Measurements from ENCODE around the gene OPN5.
"Not testable (repeated sequence)": the region's sequence is repeated elsewhere in the genome, so short reads cannot be mapped to it uniquely, and the experiment has no call there.

Gene OPN5

DNA sequence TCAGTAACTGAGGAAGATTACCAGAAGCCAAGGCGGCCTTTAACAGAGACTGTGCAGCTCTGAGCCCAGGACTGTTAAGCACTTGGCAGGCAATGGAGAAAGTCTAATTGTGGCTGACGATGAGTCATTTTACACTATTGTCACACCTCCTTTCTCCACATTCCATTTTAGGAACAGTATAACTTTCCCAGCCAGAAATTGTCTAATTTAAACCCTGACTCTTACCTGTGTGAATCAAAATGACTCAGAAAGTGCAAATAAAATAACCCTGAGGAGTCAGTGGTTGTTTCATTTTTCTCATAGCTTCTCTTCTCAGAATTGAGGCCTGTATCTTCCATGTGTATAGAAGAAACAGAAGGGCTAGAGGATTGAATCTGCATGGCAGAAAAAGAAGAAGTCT is 40.0 kb upstream of the OPN5 start:
- Histone ChIP-seq H3F3A (ENCODE audit: insufficient read depth, low read length) (no peaks in the 10 kb centered on the region), H3K27ac (ENCODE audit: low read length) (no peak overlapping the region), H3K4me3 (ENCODE audit: low read length) (no peak overlapping the region), H3K4me2 (ENCODE audit: low read depth, low read length) (no peak overlapping the region), H3K36me3 (replicated peaks; ENCODE audit: insufficient read depth, low read length) (no peaks in the 10 kb centered on the region), H3K9me2 (replicated peaks; ENCODE audit: insufficient read depth, low read length) (no peaks in the 10 kb centered on the region), H2AFZ (ENCODE audit: low read length) (no peak overlapping the region), H4K20me1 (ENCODE audit: insufficient read depth, low read length) (no peaks in the 10 kb centered on the region), H3K9ac (ENCODE audit: low read length) (no peak overlapping the region), H3K4me1 (ENCODE audit: low read length) (no peaks in the 10 kb centered on the region), H3K9me3 (replicated peaks; ENCODE audit: insufficient read depth, low read length) (no peaks in the 10 kb centered on the region), H3K27me3 (replicated peaks; ENCODE audit: insufficient read depth, low read length) (no peaks in the 10 kb centered on the region), H3K79me2 (ENCODE audit: low read length) (no peaks in the 10 kb centered on the region)
- TF ChIP-seq EZH2phosphoT487 (IDR thresholded peaks at IDR 0.05; ENCODE audit: low read length) (no peak), EZH2 (optimal IDR thresholded peaks at IDR 0.05; ENCODE audit: low read depth, low read length) (no peak)
- TF ChIP-seq, protein P1, sequence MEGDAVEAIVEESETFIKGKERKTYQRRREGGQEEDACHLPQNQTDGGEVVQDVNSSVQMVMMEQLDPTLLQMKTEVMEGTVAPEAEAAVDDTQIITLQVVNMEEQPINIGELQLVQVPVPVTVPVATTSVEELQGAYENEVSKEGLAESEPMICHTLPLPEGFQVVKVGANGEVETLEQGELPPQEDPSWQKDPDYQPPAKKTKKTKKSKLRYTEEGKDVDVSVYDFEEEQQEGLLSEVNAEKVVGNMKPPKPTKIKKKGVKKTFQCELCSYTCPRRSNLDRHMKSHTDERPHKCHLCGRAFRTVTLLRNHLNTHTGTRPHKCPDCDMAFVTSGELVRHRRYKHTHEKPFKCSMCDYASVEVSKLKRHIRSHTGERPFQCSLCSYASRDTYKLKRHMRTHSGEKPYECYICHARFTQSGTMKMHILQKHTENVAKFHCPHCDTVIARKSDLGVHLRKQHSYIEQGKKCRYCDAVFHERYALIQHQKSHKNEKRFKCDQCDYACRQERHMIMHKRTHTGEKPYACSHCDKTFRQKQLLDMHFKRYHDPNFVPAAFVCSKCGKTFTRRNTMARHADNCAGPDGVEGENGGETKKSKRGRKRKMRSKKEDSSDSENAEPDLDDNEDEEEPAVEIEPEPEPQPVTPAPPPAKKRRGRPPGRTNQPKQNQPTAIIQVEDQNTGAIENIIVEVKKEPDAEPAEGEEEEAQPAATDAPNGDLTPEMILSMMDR (IDR thresholded peaks at IDR 0.05; ENCODE audit: low read length): no peak
- DNase-seq: no peak

DNA sequence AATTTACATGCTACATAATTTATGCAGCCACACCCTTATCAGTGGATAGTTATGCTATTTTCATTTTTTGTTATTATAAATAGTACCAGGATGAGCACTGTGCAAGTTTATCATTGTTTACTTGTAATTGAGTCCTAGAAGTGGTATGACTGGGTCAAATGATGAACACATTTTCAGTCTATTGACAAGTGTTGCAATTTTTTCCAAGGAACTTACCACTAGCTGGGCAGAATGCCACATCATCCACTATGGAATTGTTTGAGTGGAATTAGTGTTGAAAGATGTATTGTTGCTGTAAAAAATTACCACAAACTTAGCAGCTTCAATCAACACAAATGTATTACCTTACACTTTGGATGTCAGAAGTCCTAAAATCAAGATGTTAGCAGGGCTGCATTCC is 38.1 kb upstream of the OPN5 start:
- Histone ChIP-seq H3K9me2 (replicated peaks; ENCODE audit: insufficient read depth, low read length) (no peaks in the 10 kb centered on the region), H3K36me3 (replicated peaks; ENCODE audit: insufficient read depth, low read length) (no peaks in the 10 kb centered on the region), H3K27me3 (replicated peaks; ENCODE audit: insufficient read depth, low read length) (no peaks in the 10 kb centered on the region), H3K4me2 (ENCODE audit: low read depth, low read length) (no peak overlapping the region), H3K4me3 (ENCODE audit: low read length) (no peak overlapping the region), H3K4me1 (ENCODE audit: low read length) (no peaks in the 10 kb centered on the region), H3F3A (ENCODE audit: insufficient read depth, low read length) (no peaks in the 10 kb centered on the region), H3K27ac (ENCODE audit: low read length) (no peak overlapping the region), H4K20me1 (ENCODE audit: insufficient read depth, low read length) (no peaks in the 10 kb centered on the region), H3K9ac (ENCODE audit: low read length) (no peak overlapping the region), H2AFZ (ENCODE audit: low read length) (no peak overlapping the region), H3K9me3 (replicated peaks; ENCODE audit: insufficient read depth, low read length) (no peaks in the 10 kb centered on the region), H3K79me2 (ENCODE audit: low read length) (no peaks in the 10 kb centered on the region)
- TF ChIP-seq EZH2phosphoT487 (IDR thresholded peaks at IDR 0.05; ENCODE audit: low read length) (no peak), EZH2 (optimal IDR thresholded peaks at IDR 0.05; ENCODE audit: low read depth, low read length) (no peak)
- TF ChIP-seq, protein P1 (IDR thresholded peaks at IDR 0.05; ENCODE audit: low read length): no peak
- DNase-seq: no peak

DNA sequence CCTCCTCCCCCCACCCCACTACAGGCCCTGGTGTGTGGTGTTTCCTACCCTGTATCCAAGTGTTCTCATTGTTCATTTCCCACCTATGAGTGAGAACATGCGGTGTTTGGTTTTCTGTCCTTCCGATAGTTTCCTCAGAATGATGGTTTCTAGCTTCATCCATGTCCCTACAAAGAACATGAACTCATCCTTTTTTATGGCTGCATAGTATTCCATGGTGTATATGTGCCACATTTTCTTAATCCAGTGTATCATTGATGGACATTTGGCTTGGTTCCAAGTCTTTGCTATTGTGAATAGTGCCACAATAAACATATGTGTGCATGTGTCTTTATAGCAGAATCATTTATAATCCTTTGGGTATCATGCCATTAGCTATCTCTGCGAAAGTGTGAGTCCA is 36.6 kb upstream of the OPN5 start:
- H3K4me1 ChIP-seq (ENCODE audit: low read length); H3K4me2 ChIP-seq (ENCODE audit: low read depth, low read length); H2AFZ ChIP-seq (ENCODE audit: low read length); H3F3A ChIP-seq (ENCODE audit: insufficient read depth, low read length); H3K27me3 ChIP-seq (replicated peaks; ENCODE audit: insufficient read depth, low read length); H3K9me3 ChIP-seq (replicated peaks; ENCODE audit: insufficient read depth, low read length); H3K27ac ChIP-seq (ENCODE audit: low read length); H4K20me1 ChIP-seq (ENCODE audit: insufficient read depth, low read length); DNase-seq; H3K9ac ChIP-seq (ENCODE audit: low read length); H3K36me3 ChIP-seq (replicated peaks; ENCODE audit: insufficient read depth, low read length); H3K9me2 ChIP-seq (replicated peaks; ENCODE audit: insufficient read depth, low read length); H3K79me2 ChIP-seq (ENCODE audit: low read length); H3K4me3 ChIP-seq (ENCODE audit: low read length): not testable (repeated sequence)

- DNase-seq: no peak
- Histone ChIP-seq H3F3A (ENCODE audit: insufficient read depth, low read length) (no peaks in the 10 kb centered on the region), H4K20me1 (ENCODE audit: insufficient read depth, low read length) (no peaks in the 10 kb centered on the region), H3K27me3 (replicated peaks; ENCODE audit: insufficient read depth, low read length) (no peaks in the 10 kb centered on the region), H3K4me1 (ENCODE audit: low read length) (no peaks in the 10 kb centered on the region), H3K79me2 (ENCODE audit: low read length) (no peaks in the 10 kb centered on the region), H3K9ac (ENCODE audit: low read length) (no peak overlapping the region), H3K9me2 (replicated peaks; ENCODE audit: insufficient read depth, low read length) (no peaks in the 10 kb centered on the region), H3K27ac (ENCODE audit: low read length) (no peak overlapping the region), H3K4me3 (ENCODE audit: low read length) (no peak overlapping the region), H3K4me2 (ENCODE audit: low read depth, low read length) (no peak overlapping the region), H3K36me3 (replicated peaks; ENCODE audit: insufficient read depth, low read length) (no peaks in the 10 kb centered on the region), H3K9me3 (replicated peaks; ENCODE audit: insufficient read depth, low read length) (no peaks in the 10 kb centered on the region), H2AFZ (ENCODE audit: low read length) (no peak overlapping the region)
- TF ChIP-seq EZH2 (optimal IDR thresholded peaks at IDR 0.05; ENCODE audit: low read depth, low read length) (no peak), EZH2phosphoT487 (IDR thresholded peaks at IDR 0.05; ENCODE audit: low read length) (no peak)
- TF ChIP-seq, protein P1 (IDR thresholded peaks at IDR 0.05; ENCODE audit: low read length): no peak
Measured at GRCh38 chr6:47749757-47750156, 32.1 kb upstream of the OPN5 start.

Measured in MM.1S (cell line).